ENCODE measurements around the gene GNG13.
"Not testable (repeated sequence)": the region's sequence is repeated elsewhere in the genome, so short reads cannot be mapped to it uniquely, and the experiment has no call there.

The GNG13 gene

DNA sequence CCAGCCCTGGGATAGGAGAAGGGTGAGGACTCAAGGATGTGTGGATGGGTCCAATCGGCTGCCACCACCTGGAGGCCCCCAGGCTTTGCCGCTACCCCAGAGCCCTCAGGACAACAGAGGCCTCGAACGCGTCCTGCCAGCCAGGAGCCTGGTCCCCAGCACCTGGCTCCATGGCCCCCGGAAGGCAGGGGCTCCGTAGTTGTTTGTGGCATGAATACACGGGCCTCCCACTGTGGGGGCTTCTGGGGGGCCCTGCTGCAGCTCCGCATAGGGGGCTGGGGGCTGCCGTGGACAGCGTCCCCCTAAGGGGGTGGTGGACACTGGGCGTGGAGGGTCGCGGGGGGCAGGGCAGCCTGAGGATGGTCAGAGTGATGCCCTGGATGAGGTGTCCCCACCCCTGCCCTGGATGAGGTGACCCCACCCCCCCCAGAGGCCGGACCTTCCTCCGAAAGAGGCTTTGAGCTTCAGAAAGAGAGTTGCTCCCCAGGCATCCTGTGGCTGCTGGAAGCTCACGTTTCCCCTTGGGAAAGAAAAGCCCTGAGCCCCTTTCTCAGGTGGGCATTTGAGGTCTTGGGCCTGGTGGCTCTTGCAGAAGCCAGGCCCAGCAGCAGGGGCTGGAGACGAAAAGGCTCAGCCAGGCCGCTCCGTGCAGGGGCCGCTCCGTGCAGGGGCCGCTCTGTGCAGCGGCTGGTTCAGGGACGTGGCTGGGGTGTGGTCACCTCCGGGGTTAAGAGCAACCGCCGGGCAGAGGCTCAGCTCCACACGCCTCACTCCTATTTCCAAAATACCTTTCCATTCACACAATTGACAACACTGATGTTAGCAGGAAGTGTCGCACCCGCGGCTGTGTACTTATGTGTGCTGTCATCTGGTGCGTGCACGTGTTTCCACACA, 40.3 kb upstream of the GNG13 start:
- H3K36me3 ChIP-seq (ENCODE audit: control insufficient read depth, insufficient read depth, low read length): no peaks in the 10 kb centered on the region
- H3K9me3 ChIP-seq (ENCODE audit: control insufficient read depth, low read length): no peaks in the 10 kb centered on the region
- H3K4me1 ChIP-seq (ENCODE audit: control insufficient read depth, insufficient read depth, low read length): peaks cover 4% of the 10 kb centered on the region
- H3K4me3 ChIP-seq (ENCODE audit: low read length): no peak overlapping the region
- H3K9ac ChIP-seq (ENCODE audit: low read length): no peak overlapping the region
- H3K27me3 ChIP-seq (ENCODE audit: control insufficient read depth, insufficient read depth, low read length): no peaks in the 10 kb centered on the region

DNA sequence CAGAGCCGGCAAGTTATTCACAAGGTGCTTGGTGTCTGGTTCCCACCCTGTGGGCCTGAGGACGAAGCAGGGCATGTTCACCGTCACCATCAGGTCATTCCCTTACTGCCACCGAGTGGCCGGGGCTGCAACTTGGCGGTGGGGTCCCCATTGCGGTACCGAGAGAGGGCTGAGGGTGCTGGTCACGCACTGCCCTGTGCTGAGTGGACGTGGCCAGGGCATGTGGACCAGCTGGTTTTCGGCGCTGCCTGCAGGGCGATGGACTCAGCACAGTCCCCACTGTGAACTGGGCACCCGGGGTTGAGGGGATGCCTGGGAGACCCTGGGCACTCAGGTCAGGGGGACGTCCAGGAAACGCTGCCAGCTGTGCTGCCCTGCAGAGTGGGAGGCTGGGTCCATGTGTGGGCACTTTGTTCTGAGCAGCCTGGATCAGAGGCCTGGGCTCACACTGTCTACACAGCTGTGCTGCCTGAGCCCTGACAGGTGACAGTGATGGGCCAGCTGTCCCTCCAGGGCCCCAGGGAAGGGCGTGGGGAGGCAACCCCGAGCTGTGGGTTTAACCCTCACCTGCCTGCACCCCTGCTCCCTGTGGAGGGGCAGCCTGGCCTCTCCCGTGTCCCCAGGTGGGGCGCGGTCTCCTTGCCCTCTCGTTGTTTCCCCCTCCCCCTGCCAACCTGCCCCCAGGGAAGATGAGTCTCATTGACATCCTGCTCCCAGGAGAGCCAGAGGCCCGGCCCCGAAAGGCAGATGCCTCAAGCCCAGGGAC, 39.3 kb upstream of the GNG13 start:
- Histone ChIP-seq H3K9ac (ENCODE audit: low read length) (no peak overlapping the region), H3K4me3 (ENCODE audit: low read length) (no peak overlapping the region), H3K27me3 (ENCODE audit: control insufficient read depth, insufficient read depth, low read length) (no peaks in the 10 kb centered on the region), H3K4me1 (ENCODE audit: control insufficient read depth, insufficient read depth, low read length) (peaks cover 4% of the 10 kb centered on the region), H3K9me3 (ENCODE audit: control insufficient read depth, low read length) (no peaks in the 10 kb centered on the region), H3K36me3 (ENCODE audit: control insufficient read depth, insufficient read depth, low read length) (no peaks in the 10 kb centered on the region)

DNA sequence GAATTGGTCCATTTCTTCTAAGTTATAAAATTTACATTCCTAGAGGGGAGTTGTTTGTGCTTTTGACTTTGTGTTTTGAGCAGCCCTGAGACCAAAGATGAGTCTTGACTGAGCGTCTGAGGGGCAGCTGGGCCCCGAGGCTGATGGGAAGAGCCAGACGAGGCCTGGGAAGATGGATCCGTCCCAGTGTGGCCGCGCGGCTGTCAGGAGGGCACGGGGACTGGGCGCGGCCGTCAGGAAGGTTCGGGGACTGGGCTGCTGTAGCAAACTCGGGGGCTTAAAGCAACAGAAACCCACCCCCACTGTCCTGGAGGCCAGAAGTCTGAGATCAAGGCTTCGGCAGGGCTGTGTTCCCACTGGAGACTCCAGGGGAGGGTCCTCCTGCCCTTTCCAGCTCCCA, 38.2 kb upstream of the GNG13 start:
- Histone ChIP-seq H3K9ac (ENCODE audit: low read length) (no peak overlapping the region), H3K4me3 (ENCODE audit: low read length) (no peak overlapping the region), H3K36me3 (ENCODE audit: control insufficient read depth, insufficient read depth, low read length) (no peaks in the 10 kb centered on the region), H3K4me1 (ENCODE audit: control insufficient read depth, insufficient read depth, low read length) (peaks cover 4% of the 10 kb centered on the region), H3K9me3 (ENCODE audit: control insufficient read depth, low read length) (no peaks in the 10 kb centered on the region), H3K27me3 (ENCODE audit: control insufficient read depth, insufficient read depth, low read length) (no peaks in the 10 kb centered on the region)

GRCh38 chr16:836822-837221, 36.3 kb upstream of the GNG13 start:
- H3K9me3 ChIP-seq (ENCODE audit: control insufficient read depth, low read length); H3K27me3 ChIP-seq (ENCODE audit: control insufficient read depth, insufficient read depth, low read length); H3K9ac ChIP-seq (ENCODE audit: low read length); H3K4me1 ChIP-seq (ENCODE audit: control insufficient read depth, insufficient read depth, low read length); H3K4me3 ChIP-seq (ENCODE audit: low read length); H3K36me3 ChIP-seq (ENCODE audit: control insufficient read depth, insufficient read depth, low read length): not testable (repeated sequence)

DNA sequence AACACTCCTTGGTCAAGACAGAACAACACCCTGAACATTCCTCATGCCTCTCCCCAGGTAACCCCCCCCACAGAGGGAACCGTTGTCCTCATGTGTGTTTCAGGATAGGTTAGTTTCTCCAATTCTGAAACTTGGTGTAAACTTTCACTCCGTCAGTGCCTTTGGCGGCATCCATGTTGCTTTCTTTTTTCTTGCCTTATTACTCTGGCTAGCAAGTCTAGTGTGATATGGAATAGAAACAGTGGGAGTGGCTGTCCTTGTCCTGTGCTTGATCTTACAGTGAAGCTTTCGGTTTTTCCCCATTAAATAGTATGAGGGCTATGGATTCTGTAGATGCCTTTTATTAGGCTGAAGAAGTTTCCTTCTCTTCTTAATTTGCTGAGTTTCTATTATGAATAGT, 35.7 kb upstream of the GNG13 start:
- Histone ChIP-seq H3K36me3 (ENCODE audit: control insufficient read depth, insufficient read depth, low read length) (no peaks in the 10 kb centered on the region), H3K9me3 (ENCODE audit: control insufficient read depth, low read length) (no peaks in the 10 kb centered on the region)

DNA sequence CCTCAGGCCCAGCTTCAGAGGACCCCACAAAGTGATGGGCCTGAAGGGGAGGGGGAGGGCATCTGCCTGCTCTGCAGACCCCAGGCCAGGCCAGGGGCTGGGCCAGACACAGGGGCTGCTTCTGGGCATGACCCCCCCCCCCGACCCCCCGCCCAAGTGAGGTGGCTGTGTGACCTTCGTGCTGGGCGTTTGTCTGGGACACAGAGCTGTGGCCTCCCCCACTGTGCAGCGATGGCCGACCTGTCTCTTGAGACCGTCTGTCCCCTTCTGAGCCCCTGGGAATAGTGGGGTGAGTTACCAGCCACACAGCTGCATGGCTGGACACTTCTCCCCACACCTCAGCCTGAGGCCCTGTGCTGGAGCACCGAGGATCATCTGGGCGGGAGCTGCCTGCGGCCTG, 34.8 kb upstream of the GNG13 start:
- Histone ChIP-seq H3K9me3 (ENCODE audit: control insufficient read depth, low read length) (no peaks in the 10 kb centered on the region), H3K9ac (ENCODE audit: low read length) (no peak overlapping the region), H3K36me3 (ENCODE audit: control insufficient read depth, insufficient read depth, low read length) (no peaks in the 10 kb centered on the region), H3K4me1 (ENCODE audit: control insufficient read depth, insufficient read depth, low read length) (no peaks in the 10 kb centered on the region), H3K27me3 (ENCODE audit: control insufficient read depth, insufficient read depth, low read length) (no peaks in the 10 kb centered on the region), H3K4me3 (ENCODE audit: low read length) (no peak overlapping the region)

More for the DNA sequence above, 35.7 kb upstream of the GNG13 start:
- peaks cover under 1% of the 10 kb centered on the region for H3K4me1 ChIP-seq (ENCODE audit: control insufficient read depth, insufficient read depth, low read length)
- no peak overlapping the region for H3K9ac ChIP-seq (ENCODE audit: low read length)
- H3K27me3 ChIP-seq (ENCODE audit: control insufficient read depth, insufficient read depth, low read length): no peaks in the 10 kb centered on the region
- H3K4me3 ChIP-seq (ENCODE audit: low read length): no peak overlapping the region

- H3K9me3 ChIP-seq (ENCODE audit: control insufficient read depth, low read length): no peaks in the 10 kb centered on the region
Measured at GRCh38 chr16:833411-833810, 32.9 kb upstream of the GNG13 start.

GRCh38 chr16:832652-833336, 32.3 kb upstream of the GNG13 start:
- no peaks in the 10 kb centered on the region for H3K36me3 ChIP-seq (ENCODE audit: control insufficient read depth, insufficient read depth, low read length)
- H3K9me3 ChIP-seq (ENCODE audit: control insufficient read depth, low read length): no peaks in the 10 kb centered on the region
- H3K27me3 ChIP-seq (ENCODE audit: control insufficient read depth, insufficient read depth, low read length): no peaks in the 10 kb centered on the region
- H3K4me1 ChIP-seq (ENCODE audit: control insufficient read depth, insufficient read depth, low read length): no peaks in the 10 kb centered on the region
- no peak overlapping the region for H3K9ac ChIP-seq (ENCODE audit: low read length)
- H3K4me3 ChIP-seq (ENCODE audit: low read length): no peak overlapping the region

More at GRCh38 chr16:833411-833810, 32.9 kb upstream of the GNG13 start:
- H3K27me3 ChIP-seq (ENCODE audit: control insufficient read depth, insufficient read depth, low read length): no peaks in the 10 kb centered on the region
- no peaks in the 10 kb centered on the region for H3K4me1 ChIP-seq (ENCODE audit: control insufficient read depth, insufficient read depth, low read length)
- H3K36me3 ChIP-seq (ENCODE audit: control insufficient read depth, insufficient read depth, low read length): no peaks in the 10 kb centered on the region
- no peak overlapping the region for H3K4me3 ChIP-seq (ENCODE audit: low read length)
- H3K9ac ChIP-seq (ENCODE audit: low read length): no peak overlapping the region

- Histone ChIP-seq H3K9me3 (ENCODE audit: control insufficient read depth, low read length) (no peaks in the 10 kb centered on the region), H3K36me3 (ENCODE audit: control insufficient read depth, insufficient read depth, low read length) (no peaks in the 10 kb centered on the region), H3K9ac (ENCODE audit: low read length) (no peak overlapping the region), H3K4me3 (ENCODE audit: low read length) (no peak overlapping the region), H3K4me1 (ENCODE audit: control insufficient read depth, insufficient read depth, low read length) (no peaks in the 10 kb centered on the region), H3K27me3 (ENCODE audit: control insufficient read depth, insufficient read depth, low read length) (peaks cover 3% of the 10 kb centered on the region)
Measured at GRCh38 chr16:831571-832413, 31.3 kb upstream of the GNG13 start.

DNA sequence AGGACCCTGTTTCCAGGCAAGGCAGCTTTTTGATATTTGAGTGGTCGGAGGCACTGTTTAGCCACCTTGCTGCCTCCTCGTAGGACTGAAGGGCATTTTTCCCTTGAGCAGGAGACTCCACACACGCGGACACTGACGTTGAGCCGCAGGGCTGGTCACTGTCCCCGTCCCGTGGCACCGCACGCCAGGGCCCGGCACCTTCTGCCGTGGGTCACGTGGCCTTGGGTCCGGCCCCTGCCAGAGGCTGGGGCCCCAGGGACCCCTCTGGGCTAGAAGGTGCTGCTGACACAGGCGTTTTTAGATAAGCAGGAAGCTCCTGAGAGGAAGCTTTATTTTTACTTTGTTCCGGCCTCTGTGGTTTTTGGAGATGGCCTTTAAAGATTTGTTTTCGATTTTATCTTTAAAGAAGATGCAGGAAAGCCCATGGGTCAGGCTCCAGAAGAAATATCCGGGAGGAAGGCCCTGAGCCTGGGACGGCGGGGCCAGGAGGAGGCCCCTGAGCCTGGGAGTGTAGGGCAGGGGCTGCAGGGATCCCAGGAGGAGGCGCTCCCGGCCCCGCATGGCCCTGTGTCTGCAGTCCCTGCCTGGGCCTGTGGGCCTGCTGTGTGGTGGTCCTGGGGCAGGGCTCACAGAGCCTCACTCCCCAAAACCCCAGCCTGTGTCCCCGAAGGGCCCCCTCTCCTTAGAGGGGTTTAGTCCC, 30.5 kb upstream of the GNG13 start:
- no peak overlapping the region for H3K4me3 ChIP-seq (ENCODE audit: low read length)
- H3K9ac ChIP-seq (ENCODE audit: low read length): no peak overlapping the region
- no peaks in the 10 kb centered on the region for H3K4me1 ChIP-seq (ENCODE audit: control insufficient read depth, insufficient read depth, low read length)
- H3K36me3 ChIP-seq (ENCODE audit: control insufficient read depth, insufficient read depth, low read length): no peaks in the 10 kb centered on the region
- no peaks in the 10 kb centered on the region for H3K9me3 ChIP-seq (ENCODE audit: control insufficient read depth, low read length)
- H3K27me3 ChIP-seq (ENCODE audit: control insufficient read depth, insufficient read depth, low read length): peaks cover 4% of the 10 kb centered on the region
